Fibroblast of pulmonary artery (primary cell): ENCODE data around the gene SLC6A6.

Experiments
- DNase-seq: peaks from one replicate; pipeline ENCODE4 v3.0.0-alpha.2; 2010; ENCODE audit warnings: low read depth
- H3K4me3 ChIP-seq: replicated peaks from 2 replicates; pipeline ENCODE4 v1.5.1; 2011; ENCODE audit warnings: low read depth, mild to moderate bottlenecking, control low read depth, low read length, moderate library complexity
- TF ChIP-seq, protein P1 (sequence below): IDR thresholded peaks from 2 replicates; pipeline ENCODE4 v1.5.1; 2011; ENCODE audit warnings: mild to moderate bottlenecking, control low read depth, low read length, inconsistent platforms; ENCODE audit errors: missing control alignments

SLC6A6 gene

DNA sequence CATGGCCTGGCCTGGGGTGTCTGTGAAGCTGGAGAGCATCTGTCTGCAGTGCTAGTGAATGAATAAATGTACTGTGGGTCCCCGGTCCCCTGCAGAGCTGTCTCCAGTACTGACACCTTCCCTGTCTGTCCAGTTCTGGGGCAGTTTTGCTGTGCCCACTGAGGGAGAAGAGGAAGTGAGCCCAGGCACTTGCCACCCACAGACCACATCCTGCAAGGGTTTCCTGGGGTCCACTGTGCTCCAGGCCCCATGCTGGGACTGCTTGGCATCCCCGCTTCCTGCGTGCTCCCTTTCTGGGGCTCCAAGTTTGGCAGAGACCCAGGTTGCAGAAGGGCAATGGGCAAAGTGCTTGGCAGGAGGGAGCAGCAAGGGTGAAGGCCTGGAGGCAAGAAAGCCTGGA, 4.9 kb upstream of the SLC6A6 start:
- TF ChIP-seq, protein P1, sequence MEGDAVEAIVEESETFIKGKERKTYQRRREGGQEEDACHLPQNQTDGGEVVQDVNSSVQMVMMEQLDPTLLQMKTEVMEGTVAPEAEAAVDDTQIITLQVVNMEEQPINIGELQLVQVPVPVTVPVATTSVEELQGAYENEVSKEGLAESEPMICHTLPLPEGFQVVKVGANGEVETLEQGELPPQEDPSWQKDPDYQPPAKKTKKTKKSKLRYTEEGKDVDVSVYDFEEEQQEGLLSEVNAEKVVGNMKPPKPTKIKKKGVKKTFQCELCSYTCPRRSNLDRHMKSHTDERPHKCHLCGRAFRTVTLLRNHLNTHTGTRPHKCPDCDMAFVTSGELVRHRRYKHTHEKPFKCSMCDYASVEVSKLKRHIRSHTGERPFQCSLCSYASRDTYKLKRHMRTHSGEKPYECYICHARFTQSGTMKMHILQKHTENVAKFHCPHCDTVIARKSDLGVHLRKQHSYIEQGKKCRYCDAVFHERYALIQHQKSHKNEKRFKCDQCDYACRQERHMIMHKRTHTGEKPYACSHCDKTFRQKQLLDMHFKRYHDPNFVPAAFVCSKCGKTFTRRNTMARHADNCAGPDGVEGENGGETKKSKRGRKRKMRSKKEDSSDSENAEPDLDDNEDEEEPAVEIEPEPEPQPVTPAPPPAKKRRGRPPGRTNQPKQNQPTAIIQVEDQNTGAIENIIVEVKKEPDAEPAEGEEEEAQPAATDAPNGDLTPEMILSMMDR = no peak
- no peak overlapping the region for H3K4me3 ChIP-seq
- DNase-seq = no peak

DNA sequence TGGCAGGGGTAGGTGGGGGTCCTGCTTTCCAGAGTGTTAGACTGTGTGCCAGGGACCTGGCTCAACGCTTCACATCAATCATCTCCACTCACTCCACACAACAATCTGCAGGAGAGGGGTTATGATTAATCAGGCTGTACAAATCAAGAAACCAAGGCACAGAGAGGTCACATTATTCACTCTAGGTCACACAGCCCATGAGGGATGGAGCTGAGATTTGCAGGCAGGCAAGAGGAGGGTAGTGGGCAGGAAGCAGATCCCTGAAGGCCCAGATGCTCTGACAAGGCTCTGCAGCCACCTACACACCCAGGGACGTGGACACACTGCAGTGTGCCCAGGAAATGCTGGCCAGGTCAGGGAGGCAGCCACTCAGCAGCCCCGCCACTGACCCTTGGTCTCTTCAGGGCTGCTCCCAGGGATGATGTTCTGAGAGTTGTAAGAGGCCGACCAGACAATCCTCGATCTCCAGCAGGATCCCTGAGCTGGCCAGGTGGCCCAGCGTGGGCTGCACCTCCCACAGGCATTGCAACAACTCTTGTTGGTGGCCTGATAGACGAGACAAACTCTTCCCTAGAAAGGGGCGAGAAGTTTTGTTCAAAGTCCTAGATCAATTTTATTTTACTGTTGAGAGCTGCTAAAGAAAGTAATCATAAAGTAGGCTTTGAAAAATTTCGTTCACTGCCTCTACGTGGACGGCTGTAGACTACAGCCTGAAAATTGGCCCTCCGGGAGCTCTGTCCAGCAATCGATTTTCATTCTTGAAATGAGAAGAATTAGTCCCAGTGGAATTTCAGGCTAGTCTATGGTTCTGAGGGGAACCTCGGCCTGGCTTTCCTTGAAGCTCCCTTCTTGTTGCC, 4.2 kb upstream of the SLC6A6 start:
- DNase-seq = no peak
- no peak overlapping the region for H3K4me3 ChIP-seq
- TF ChIP-seq, protein P1 = no peak

DNA sequence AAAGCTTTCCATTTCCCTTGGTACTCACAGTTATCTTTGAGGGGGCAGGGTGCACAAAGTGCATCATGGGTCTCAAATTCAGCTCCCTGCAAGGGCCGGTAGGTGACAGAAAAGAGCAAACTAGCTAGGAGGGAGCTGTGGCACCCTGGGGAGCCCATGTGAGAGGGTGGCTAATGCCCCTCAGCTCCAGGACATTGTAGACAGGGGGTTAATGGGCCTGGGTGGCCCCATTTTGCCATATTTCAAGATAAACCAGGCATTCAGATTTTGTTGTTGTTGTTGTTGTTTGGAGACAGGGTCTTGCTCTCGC, 3.7 kb upstream of the SLC6A6 start:
- TF ChIP-seq, protein P1 = no peak
- no peak overlapping the region for H3K4me3 ChIP-seq
- DNase-seq = no peak

DNA sequence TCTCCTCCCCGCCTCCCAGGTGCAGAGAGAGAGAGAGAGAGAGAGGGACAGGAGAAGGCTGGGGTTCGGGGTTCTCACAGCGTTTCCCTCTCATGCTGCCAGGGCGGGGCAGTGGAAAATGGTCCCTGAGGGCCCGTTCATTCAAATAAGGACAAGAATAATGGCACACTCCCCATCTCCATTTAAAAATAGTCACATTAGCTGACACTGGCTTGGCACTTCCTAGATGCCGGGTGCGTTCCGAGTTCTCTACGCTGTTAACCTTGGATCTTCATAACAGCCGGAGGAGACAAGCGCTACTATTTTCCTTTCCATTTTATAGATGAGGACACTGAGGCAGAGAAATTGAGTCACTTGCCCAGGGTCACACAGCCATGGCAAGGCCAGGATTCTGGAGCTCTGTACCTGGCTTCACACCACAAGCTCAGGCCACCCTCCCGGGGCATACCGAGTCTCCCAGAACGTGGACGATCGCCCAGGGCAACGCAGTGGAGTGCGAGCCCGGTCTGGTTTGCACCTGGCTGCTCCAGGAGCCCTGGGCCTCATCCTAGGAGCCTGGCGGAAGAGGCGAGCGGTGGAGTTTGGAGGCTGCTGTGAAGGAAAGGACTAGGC, 608 bp upstream of the SLC6A6 start:
- DNase-seq = no peak
- TF ChIP-seq, protein P1 = no peak
- H3K4me3 ChIP-seq = peak overlapping the region; percentile 89

DNA sequence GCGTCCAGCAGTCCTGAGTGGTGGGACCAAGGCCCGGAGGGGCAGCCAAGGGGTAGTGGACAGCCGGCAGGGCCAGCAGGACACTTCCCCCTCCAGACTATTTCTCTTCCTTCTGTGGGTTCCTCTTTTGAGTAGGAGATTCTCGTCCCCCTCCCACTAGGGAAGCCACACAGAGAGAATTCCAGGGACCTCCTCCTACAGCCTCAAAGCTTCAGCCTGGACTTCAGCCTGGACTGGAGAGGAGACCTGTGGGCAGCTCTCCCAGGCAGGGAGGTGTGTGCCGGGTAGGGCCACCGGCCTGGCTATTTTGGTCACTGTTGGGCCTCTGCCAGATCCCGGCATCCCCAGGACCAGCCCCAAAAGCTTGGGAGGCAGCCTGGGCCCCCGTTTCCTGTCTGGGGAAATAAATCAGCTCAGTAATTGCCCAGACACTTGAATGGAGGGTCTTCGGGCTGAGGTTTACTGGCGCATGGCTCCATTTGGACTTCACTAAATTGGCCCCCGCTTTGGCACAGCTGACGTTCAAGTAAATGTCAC, 1.3 kb downstream of the SLC6A6 start:
- no peak for DNase-seq
- TF ChIP-seq, protein P1 = no peak
- peak overlapping the region; percentile 89 for H3K4me3 ChIP-seq

DNA sequence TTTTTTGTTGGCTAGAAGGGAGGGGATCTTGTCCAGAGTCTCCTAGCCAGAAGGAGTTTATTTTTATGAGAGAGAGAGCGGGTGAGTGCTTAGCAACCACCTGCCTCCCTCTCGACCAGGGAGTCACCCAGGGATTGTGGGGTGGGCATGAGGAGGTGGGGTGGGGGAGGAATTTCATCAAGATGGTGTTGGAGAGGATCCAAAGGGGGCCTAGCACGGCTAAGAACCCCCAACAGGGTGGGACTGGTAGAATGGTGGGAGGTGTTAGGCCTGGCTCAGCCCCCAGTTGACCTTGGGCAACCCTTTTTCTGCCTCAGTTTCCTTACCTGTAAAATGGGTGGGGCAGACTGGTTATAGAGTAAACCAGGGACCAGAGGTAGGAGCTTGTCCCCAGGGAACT, 1.8 kb downstream of the SLC6A6 start:
- peak overlapping the region; percentile 89 for H3K4me3 ChIP-seq
- TF ChIP-seq, protein P1 = no peak
- no peak for DNase-seq
